DND-41 (cell line): ENCODE measurements around the gene HDGF.
A peak's percentile ranks its signal among the peaks of the same experiment; 100 is the strongest.

Source experiments
- ATAC-seq: fragments of 200-7000 bp; cut with Tn5 transposase; 3 replicates; pipeline ENCODE4 v1.9.1; 2021; ENCODE audit warnings: low read depth; ENCODE audit not compliant: insufficient read depth
- DNase-seq: peaks from one replicate; pipeline ENCODE4 v3.0.0-alpha.2; 2020
- H2AFZ ChIP-seq: 2 replicates; pipeline ENCODE4 v1.6.0; 2012; ENCODE audit warnings: low read depth, low read length
- H3K27ac ChIP-seq: 2 replicates; pipeline ENCODE4 v1.5.1; 2012; ENCODE audit warnings: low read length, inconsistent platforms
- H3K27me3 ChIP-seq: fragments of 200-600 bp; sonication (generic); 2 replicates; pipeline ENCODE4 v1.6.0; 2012; ENCODE audit warnings: low read length, mild to moderate bottlenecking, inconsistent platforms; ENCODE audit not compliant: insufficient read depth, poor library complexity
- H3K36me3 ChIP-seq: 2 replicates; pipeline ENCODE4 v1.5.1; 2012; ENCODE audit warnings: low read length, inconsistent platforms; ENCODE audit not compliant: insufficient read depth
- H3K4me1 ChIP-seq: 2 replicates; pipeline ENCODE4 v1.5.1; 2012; ENCODE audit warnings: mild to moderate bottlenecking, low read length; ENCODE audit not compliant: insufficient read depth
- H3K4me2 ChIP-seq: 2 replicates; pipeline ENCODE4 v1.6.0; 2012; ENCODE audit warnings: mild to moderate bottlenecking, moderate library complexity, low read length, inconsistent platforms; ENCODE audit not compliant: insufficient read depth
- H3K4me3 ChIP-seq, 2 experiments: fragments of 200-600 bp in 1 of 2; shearing (Covaris generic) in 1 of 2; 2 replicates each; pipeline ENCODE4 v1.5.1; 2012 to 2016; ENCODE audit warnings: inconsistent platforms in 2 of 2, low read length in 2 of 2, mild to moderate bottlenecking in 2 of 2, low read depth in 1 of 2, moderate library complexity in 1 of 2
- H3K79me2 ChIP-seq: 2 replicates; pipeline ENCODE4 v1.6.0; 2012; ENCODE audit warnings: low read length, inconsistent platforms; ENCODE audit not compliant: insufficient read depth
- H3K9ac ChIP-seq: 2 replicates; pipeline ENCODE4 v1.6.0; 2012; ENCODE audit warnings: low read depth, mild to moderate bottlenecking, inconsistent platforms, low read length, moderate library complexity
- H3K9me3 ChIP-seq: 2 replicates; pipeline ENCODE4 v1.5.1; 2012; ENCODE audit warnings: low read length, moderate library complexity, mild to moderate bottlenecking, inconsistent platforms; ENCODE audit not compliant: insufficient read depth, severe bottlenecking
- H4K20me1 ChIP-seq: 2 replicates; pipeline ENCODE4 v1.6.0; 2012; ENCODE audit warnings: low read length; ENCODE audit not compliant: insufficient read depth
- EZH2 ChIP-seq: IDR thresholded peaks from 3 replicates; pipeline ENCODE4 v1.6.1; 2012; ENCODE audit warnings: borderline replicate concordance, low read depth, mild to moderate bottlenecking, moderate library complexity, low read length, inconsistent platforms; ENCODE audit not compliant: severe bottlenecking
- TF ChIP-seq, protein P1 (sequence below): IDR thresholded peaks from 2 replicates; pipeline ENCODE4 v1.5.1; 2012; ENCODE audit warnings: borderline replicate concordance, low read length, moderate library complexity, mild to moderate bottlenecking; ENCODE audit not compliant: poor library complexity, severe bottlenecking; ENCODE audit errors: extremely low read depth

Gene HDGF

DNA sequence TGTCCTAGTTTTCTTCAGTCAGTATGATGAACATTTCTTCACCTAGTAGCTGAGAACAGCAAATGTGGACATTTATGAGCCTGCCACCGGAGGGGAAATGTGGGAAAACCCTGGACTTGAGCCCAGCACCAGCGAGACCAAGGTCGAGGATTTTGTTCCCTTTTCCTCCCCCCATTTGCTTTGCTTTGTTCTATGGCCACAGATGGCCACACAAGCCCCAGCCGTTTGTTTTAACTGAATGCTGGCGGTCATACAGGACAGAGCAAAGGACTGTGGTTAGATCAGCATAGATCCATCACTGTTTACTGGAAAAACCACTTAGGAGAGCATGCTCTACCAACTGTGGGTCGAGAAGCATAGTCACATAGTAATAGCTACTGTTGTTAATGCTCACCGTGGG, 44.3 kb upstream of the HDGF start:
- H3K27me3 ChIP-seq: no peaks in the 10 kb centered on the region
- TF ChIP-seq, protein P1, sequence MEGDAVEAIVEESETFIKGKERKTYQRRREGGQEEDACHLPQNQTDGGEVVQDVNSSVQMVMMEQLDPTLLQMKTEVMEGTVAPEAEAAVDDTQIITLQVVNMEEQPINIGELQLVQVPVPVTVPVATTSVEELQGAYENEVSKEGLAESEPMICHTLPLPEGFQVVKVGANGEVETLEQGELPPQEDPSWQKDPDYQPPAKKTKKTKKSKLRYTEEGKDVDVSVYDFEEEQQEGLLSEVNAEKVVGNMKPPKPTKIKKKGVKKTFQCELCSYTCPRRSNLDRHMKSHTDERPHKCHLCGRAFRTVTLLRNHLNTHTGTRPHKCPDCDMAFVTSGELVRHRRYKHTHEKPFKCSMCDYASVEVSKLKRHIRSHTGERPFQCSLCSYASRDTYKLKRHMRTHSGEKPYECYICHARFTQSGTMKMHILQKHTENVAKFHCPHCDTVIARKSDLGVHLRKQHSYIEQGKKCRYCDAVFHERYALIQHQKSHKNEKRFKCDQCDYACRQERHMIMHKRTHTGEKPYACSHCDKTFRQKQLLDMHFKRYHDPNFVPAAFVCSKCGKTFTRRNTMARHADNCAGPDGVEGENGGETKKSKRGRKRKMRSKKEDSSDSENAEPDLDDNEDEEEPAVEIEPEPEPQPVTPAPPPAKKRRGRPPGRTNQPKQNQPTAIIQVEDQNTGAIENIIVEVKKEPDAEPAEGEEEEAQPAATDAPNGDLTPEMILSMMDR: no peak
- TF ChIP-seq EZH2: no peak
- H4K20me1 ChIP-seq: peaks cover 2% of the 10 kb centered on the region; the same call in 1 of the 2 replicates
- H3K4me2 ChIP-seq: no peak overlapping the region
- H3K79me2 ChIP-seq: no peaks in the 10 kb centered on the region
- no peak overlapping the region for H3K27ac ChIP-seq
- no peak for DNase-seq
- H3K9ac ChIP-seq: no peak overlapping the region
- ATAC-seq: no peak
- H2AFZ ChIP-seq: no peak overlapping the region
- no peaks in the 10 kb centered on the region for H3K9me3 ChIP-seq
- H3K4me3 ChIP-seq: no peak overlapping the region
- H3K4me1 ChIP-seq: no peaks in the 10 kb centered on the region
- peaks cover 97% of the 10 kb centered on the region for H3K36me3 ChIP-seq

DNA sequence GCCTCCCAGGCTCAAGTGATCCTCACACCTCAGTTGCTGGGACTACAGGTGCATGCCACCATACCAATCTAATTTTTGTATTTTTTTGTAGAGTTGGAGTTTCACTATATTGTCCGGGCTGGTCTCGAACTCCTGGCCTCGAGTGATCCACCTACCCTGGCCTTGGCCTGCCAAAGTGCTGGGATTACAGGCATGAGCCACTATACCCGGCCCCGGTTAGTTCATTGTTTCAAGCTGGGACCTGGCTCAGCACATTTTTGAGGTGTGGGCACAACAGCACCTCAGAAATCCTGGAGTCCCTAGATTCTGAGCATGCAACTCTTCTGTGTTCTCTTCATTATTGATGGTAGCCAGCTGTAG, 43.9 kb upstream of the HDGF start:
- no peak for DNase-seq
- Histone ChIP-seq H3K4me2 (no peak overlapping the region), H3K79me2 (no peaks in the 10 kb centered on the region), H4K20me1 (peaks cover 2% of the 10 kb centered on the region; the same call in 1 of the 2 replicates), H3K4me1 (no peaks in the 10 kb centered on the region), H3K27me3 (no peaks in the 10 kb centered on the region), H3K27ac (no peak overlapping the region), H2AFZ (no peak overlapping the region), H3K9me3 (no peaks in the 10 kb centered on the region), H3K4me3 (no peak overlapping the region), H3K36me3 (peaks cover 97% of the 10 kb centered on the region), H3K9ac (no peak overlapping the region)
- TF ChIP-seq, protein P1: no peak
- TF ChIP-seq EZH2: no peak
- no peak for ATAC-seq

DNA sequence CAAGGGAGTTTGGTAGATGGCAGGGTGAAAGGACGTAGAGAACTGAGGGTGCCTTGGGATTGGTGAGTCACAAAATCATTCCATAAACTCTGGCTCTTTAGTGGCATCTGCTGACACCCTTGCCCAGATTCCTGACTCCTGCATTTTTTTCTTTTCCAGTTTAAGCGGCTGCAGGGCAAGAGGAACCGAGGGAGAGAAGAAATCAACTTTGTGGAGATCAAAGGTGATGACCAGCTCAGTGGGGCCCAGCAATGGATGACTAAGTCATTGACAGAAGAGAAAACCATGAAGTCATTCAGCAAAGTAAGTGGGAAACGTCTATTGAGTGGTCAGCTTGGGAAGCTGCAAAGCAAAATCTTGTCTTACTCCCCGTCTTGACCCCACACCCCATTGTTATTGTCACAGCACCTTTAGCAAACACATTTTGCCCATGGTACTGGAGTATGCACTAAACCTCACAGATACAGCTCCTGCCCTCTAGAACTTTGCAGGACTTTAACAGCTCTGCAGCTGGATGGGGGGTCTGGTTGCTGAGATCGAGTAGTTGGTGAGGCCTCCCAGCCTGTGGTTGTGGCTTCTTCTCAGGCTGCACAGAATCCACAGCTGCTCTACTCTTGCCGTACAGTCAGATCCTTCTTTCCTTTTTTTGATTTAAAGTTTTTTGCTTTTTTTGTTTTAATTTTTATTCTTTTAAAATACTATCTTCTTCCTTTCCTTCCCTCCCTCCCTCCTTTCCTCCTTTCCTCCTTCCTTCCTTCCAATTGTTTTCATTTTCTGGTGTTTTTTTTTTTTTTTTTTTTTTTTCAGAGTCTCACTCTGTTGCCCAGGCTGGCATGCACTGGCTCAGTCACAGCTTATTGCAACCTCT, 43.3 kb upstream of the HDGF start:
- no peaks in the 10 kb centered on the region for H3K27me3 ChIP-seq
- no peaks in the 10 kb centered on the region for H3K9me3 ChIP-seq
- H4K20me1 ChIP-seq: peaks cover 2% of the 10 kb centered on the region; the same call in 1 of the 2 replicates
- H3K27ac ChIP-seq: no peak overlapping the region
- H2AFZ ChIP-seq: no peak overlapping the region
- no peak overlapping the region for H3K4me3 ChIP-seq
- H3K4me2 ChIP-seq: no peak overlapping the region
- DNase-seq: peak; percentile 18
- H3K4me1 ChIP-seq: no peaks in the 10 kb centered on the region
- H3K79me2 ChIP-seq: no peaks in the 10 kb centered on the region
- peak; percentile 73 for ATAC-seq
- H3K9ac ChIP-seq: no peak overlapping the region
- H3K36me3 ChIP-seq: peaks cover 97% of the 10 kb centered on the region
- TF ChIP-seq, protein P1: no peak
- no peak for TF ChIP-seq EZH2
